Brain pericyte (primary cell): ENCODE measurements around the gene ADCY10.
A peak's percentile ranks its signal among the peaks of the same experiment; 100 is the strongest.
"Not testable (repeated sequence)": the region's sequence is repeated elsewhere in the genome, so short reads cannot be mapped to it uniquely, and the experiment has no call there.

Experiments
- DNase-seq: peaks from one replicate; pipeline ENCODE4 v3.0.0-alpha.2; 2012; ENCODE audit warnings: low read depth, low spot score

ADCY10 gene

DNA sequence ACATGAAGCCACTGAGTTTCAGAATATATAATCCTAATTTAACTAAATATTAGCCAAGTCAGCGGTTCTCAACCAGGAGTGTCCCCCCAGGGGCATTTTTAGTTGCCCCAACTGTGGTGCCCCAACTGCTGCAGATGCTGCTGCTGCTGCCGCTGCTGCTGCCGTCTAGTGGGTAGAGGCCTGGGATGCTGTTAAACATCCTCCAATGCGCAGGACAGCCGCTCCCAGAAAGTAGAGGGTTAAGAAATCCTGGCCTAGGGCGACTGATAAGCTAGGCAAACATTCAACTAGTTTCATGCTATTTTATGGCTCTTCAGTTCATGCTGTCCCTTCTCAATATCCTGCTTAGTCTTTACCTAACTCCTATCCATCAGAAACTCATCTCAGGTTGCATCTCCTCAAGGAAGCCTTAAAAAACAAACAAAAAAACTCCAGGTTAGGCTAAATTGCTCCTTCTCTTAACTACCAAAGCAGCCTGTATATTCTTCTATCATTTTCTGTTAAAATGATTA lies 12.6 kb upstream of the ADCY10 start:
- DNase-seq, result no peak

DNA sequence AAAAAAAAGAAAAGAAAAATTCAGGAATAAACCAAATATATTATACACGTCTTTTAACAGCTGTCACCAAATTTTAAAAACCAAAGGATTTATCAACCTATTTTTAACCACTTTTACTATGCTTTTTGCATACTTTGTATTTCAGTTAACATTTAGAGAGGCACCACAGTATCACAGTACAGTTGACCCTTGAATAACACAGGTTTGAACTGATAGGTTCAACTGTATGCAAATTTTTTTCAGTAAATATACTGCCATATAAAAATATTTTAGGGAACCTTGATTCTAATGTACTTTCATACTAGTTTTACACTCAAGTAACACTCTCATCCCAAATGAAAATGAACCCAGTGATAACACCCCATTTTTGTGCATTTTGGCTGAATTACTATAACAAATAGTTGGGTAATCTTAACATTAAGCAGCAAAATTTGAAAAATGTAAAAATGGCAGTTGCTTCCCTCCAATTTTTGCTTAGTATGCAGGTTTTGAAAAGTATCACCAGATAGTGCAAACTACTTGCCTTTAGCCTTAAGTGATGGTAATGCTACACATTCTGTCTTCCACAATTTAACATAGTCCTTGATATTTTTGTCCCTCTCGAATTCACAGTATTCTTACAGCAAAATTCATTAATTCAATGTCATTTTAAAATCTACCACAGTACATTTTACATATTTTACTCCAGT lies 10.8 kb upstream of the ADCY10 start:
- DNase-seq, result no peak

DNA sequence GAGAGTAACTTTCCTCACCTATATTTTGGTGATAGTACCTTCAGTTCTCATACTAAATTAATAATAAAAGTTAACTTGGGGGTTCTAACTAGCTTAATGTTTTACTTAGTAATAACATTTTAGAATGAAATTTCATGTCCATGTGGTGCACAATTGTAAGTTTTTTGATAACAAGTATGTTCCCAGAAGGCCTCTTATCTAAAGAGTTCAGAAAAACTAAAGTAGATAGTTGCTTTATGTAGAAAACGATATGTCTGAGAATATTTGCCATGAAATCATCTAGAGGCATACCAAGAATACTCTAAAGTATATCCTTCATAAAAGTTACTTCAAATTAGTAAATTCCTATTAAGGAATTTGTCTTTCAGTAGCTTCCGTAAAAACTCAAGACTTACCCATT lies 10.2 kb upstream of the ADCY10 start:
- DNase-seq, result no peak

DNA sequence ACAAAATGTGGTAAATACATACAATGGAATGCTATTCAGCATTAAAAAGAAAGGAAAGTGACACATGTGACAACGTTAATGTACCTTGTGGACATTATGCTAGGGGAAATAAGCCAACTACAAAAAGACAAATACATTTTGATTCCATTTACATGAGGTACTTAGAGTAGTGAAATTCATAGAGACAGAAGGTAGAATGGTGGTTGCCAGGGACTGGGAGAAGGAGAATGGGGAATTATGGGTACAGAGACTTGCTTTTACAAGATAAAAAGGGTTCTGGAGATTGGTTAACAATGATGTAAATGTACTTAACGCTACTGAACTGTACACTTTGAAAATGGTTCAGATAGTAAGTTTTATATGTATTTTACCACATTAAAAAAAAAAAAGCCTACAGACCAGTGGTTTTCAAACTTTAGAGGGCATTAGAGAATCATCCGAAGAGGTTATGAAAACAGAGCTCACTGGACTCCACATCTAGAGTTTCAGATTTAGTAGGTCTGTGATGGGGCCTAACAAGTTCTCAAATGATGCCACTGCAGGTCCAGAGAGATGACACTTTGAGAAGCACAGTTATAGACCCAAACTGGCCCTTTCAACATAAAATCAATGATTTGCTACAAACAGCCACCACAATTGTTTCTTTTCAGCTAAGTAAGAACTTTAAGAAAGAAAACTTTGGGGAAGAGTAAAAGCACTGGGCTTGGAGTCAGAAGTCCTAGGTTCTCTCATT lies 9.6 kb upstream of the ADCY10 start:
- no peak for DNase-seq

DNA sequence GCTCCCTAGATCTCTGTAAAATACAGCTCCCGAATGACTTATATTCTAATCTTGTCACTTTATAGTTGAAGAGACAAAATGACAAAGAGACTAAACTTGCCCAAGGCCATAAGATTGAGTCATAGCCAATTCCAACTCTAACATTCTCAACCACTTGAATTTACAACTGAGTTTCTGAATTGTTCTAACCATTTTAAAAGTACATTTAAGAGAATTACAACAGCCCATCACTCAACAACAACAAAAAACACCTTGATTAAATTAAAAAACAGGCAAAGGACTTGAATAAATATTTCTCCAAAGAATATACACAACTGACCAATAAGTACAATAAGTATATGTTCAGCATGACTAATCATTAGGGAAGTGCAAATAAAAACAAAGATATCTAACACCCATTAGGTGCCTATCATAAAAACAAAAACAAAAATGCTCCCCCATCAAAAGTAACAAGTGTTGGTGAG lies 8.7 kb upstream of the ADCY10 start:
- no peak for DNase-seq

DNA sequence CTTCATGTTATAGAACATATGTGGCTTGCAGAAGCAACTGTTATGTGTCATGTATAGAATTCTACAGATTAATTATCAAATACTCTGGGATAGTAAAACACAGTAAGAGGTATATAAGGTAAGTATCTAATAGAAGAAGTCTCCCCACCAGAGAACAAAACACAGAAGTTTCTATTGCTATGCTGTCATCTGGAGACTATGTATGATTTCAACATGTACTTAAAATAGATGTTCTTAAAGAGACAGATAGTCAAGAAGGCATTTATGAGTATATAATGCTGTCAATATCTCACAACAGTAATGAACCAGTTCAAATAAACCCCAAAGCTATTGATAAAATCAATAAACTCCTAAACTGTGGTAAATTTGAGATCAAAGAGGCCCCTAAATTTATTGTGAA lies 8.1 kb upstream of the ADCY10 start:
- no peak for DNase-seq

DNA sequence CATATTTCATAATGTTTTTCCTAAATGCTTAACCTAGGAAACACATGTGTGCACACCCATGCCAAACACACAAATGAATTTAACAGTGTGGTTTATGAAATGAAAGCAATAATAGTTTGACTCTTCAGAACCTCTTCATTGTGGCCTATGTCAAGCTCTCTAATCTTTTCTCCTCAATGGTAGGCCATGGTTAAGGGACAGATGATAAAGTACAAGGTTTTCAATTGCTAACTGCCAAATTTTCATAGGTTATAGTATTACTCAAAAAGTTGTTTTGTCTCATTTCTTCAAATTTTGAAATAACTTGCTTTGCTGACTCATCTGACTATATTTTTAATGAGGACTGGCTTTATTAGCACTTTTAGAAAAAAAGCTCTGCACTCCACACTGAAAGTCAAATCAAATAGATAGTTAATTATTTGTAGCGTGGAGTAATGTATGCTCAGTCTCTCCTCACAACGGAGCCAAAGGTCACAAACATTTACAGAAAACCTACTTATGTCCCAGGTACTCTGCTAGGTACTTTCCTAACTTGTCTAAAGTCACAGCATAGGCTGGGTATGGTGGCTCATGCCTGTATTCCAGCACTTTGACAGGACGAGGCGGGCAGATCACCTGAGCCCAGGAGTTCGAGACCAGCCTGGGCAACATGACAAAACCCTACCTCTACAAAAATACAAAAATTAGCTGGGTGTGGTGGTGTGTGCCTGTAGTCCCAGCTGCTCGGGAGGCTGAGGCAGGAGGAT lies 3.0 kb upstream of the ADCY10 start:
- no peak for DNase-seq

DNA sequence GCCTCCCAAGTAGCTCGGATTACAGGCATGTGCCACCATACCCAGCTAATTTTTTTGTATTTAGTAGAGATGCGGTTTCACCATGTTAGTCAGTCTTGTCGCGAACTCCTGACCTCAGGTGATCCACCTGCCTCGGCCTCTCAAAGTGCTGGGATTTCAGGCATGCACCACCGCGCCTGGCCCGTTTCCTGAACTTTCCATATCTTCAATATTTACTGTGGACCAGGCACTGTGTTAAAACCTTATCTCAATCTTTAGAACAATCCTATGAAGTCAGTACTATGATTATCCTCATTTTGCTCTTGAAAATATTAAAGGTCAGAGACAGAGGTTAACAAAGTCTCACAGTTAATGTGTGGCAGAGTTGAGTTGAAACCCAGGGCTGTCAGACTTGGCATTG lies 1.6 kb upstream of the ADCY10 start:
- DNase-seq, result no peak

DNA sequence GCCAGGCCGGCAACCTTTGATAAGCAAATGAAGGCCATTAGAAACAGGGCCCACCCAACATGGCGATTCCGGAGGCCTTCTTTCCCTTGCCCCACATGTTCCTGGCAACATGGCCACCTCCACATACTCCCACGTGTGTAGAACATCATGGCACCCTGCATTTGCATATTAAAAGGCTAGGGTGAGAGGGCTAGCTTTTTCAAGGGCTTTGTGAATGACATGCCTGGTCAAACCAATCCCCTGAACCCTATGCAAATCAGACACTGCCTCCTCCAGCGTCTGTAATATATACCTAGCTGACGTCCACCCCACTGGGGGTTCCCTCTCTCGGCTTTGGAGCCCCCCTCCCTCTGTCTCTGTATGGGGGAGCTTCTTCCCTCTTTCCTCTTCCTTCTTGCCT lies 1.6 kb downstream of the ADCY10 start:
- no peak for DNase-seq

DNA sequence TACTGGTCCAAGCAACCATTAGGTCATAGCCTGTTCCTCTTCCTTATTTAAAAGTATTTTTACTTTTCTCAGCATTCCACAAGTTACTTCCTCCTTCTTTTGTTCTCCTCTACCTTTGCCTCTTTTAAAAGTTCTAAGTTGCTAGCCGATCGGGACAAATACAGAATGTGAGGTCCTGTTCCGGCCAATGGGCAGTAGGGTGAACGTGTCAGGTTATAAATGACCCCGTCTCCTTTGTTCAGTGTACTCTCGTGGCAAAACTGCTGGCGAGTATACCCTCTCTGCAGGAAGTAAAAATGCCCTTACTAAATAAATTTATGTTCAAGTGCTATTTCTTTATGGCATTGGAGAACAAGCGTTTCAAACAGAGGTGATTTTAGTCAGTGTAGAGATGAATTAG lies 2.5 kb downstream of the ADCY10 start:
- DNase-seq, result no peak

DNA sequence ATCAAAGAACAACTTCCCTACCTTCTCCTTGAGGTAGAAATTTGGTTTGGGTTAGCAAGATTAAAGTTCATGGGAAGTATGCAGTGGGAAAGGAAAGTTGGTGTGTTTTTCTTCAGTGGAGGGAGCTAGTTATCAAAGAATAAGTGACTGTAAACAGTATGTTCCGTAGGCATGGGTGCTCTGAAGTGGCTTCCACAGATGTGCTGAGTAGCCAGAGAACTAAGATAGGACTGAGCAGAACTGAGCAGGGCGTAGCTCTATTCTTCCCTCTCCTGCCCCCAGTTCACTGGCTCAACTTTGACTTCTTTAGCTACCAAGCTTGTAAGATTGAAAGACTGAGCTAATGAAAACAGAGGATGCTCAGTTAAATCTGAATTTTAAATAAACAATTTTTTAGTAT lies 3.4 kb downstream of the ADCY10 start:
- no peak for DNase-seq

DNA sequence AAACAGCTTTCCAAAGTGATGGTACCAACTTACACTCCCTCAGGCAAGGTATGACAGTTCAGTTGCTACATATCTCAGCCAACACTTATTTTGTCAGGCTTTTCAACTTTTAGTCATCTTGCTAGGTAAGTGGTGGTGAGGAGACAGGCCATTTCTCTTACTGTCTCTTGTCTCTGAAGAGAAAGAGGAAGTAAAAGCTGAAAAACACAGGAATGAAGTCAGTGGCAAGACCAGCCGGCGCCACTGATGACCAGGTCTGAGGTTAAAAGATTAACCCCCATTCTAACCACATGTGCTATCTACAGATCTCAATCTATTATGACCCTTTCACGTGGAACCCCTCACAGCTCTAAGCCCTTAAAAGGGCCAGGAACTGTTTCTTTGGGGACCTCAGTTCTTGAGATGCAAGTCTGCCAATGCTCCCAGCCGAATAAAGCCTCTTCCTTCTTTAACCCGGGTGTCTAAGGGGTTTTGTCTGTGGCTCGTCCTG lies 4.2 kb downstream of the ADCY10 start:
- no peak for DNase-seq

DNA sequence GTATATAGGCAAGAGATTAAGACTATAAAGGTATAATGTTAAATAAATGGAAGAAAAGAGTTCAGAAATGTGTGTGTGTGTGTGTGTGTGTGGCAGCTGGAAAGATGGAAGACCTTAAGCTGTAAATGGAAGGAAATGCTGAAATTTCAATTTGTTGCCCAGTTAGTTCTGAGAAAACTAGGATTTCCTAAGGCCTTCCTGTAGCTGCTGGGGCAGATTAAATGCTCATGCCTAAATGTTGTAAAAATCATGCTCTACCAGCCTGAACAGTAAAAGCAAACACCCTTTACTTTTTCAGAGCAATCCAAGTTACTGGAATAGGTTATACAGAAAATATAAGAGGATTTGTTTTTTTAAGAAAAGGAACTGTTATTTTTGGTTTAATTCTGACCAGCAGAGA lies 8.3 kb downstream of the ADCY10 start:
- no peak for DNase-seq

DNA sequence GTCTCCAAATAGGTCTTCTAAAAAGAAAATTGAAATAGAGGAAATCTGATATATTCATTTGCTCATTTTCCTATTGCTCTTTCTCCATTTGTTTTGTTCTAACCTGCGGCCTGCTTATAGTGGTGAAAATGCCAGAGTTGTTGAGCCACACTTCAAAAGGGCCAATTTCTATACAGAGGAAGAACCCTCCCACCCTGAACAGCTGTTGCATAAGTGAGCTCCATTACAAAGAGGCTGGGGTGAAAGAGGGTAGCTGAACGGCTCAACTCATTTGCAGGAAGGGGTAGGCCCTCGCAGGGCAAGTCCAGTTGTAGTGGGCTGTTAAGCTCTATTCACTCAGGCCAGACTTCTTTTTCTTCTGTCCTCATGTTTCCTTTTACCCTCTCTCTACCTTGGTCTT lies 8.8 kb downstream of the ADCY10 start:
- no peak for DNase-seq

DNA sequence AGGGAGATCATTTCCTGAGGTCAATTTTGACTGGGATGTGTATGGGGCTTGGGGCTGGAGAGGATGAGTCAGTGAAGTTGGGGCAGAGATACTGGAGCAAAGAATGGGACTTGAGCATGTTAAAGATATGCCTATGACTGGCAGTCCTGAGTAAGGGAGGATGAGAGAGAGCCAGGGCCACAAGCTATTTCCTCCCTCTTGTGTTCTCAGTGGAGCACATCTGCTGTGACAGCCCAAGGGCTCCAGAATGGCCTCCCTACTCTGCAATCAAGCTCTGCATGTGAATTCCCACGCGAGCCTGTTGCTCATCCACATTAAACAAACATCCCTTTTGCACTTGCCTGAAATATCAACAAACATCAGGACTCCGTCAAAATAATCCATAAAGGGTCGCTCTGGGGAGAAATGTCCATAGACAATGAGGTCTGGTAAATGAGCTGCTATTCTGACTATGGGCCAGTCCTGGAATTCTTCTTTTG lies 9.2 kb downstream of the ADCY10 start:
- DNase-seq, result peak; percentile 47

DNA sequence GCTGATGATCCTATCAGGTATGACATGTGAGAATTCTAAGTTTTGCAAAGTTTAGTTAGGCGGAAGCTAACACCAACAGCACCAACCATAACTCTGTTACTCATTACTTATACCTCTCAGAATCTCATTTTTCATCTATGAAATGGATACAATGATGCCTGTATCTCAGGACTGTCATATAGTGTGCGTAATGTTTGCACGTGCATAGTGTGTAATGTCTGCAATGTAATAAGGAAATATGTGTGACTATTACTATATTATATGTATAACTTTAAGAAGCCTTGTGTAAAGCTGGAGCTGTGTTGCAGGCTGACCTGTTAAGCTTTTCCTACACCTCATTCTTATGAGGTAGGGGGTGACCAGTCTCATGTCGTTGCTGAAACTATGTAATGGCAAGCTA lies 13.0 kb downstream of the ADCY10 start:
- DNase-seq, result no peak

DNA sequence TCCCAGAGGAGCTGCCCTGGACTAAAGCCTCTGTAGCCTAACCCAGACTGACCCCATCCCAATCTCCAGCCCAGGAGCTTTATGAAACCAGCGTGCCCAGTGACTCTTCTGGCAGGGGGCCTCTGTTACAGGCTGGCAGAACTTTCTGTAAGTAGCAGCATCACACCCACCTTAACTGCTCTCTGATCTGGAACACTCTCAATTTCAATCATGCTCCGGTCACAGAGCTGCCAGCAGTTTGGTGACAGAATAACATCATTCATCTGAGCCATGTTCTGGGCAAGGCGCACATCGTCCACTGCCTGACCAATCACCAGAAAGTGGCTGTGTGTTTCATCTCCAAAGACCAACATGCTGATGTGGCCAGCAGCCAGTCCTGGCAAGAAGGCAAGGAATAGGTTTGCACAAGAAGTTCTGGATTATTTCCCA lies 14.7 kb downstream of the ADCY10 start:
- no peak for DNase-seq

DNA sequence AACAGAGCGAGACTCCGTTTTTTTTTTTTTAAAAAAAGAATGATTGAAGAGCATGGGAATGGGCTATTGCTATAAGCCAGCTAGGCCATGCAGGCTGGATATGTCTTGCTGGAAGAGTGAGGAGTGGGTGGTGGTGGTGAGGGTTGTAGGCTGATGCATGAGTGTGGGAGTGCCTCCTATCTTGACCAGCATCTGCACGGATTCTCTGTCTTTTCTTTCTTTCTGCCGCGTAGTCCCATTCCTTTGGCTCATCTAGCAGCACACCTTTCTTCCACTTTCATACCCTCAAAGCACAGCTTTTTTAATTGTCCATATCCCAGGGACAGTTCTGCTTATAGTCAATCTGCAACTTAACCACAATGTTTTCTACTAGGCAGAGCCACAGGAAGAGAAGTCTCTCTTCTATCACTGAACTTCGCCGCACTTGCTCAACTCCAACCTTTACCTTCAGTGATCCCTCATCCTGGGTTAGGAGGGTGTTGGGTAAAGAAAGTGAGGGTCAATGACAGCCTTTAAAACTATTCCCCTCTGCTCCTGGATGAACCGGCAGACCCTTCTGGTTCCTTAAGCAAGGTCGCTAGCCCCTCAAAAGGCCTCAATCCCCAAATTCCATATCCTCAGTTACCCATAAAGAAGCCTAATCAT lies 15.2 kb downstream of the ADCY10 start:
- no peak for DNase-seq

DNA sequence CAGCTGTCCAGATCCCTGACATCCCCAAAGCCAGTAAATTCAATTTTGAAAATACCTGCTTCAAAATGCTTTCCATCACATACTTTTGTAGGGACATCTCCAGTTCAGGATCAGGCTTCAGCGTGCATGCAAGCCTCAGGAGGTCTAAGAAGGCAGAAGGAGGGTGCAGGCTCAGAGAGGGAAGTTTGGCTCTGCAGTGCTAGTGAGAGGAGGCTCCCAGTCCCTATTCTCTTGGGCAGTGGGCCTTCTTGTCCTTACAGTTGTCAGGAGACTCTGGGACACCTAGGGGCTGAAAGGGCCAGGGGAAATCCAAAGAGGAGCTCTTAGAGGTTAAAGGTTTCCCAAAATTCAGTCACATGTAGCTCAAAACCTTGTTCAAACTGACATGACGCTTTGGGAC lies 20.1 kb downstream of the ADCY10 start:
- no peak for DNase-seq

DNA sequence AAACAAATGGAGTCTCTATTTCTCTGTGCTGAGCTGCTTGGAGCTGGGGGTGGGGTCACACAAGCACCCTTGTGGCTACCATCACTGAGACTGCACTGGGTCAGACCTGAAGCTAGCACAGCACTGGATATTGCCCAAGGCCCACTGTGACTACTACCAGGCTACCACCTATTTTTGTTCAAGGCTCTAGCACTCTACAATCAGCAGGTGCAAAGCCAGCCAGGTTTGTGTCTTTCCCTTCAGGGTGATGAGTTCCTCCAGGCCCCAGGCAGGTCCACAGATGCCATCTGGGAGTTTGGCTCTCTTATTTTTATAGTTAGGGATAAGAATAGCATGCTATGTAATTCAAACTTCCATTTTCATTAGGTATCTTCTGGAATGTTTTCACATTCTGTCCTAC lies 23.5 kb downstream of the ADCY10 start:
- no peak for DNase-seq

DNA sequence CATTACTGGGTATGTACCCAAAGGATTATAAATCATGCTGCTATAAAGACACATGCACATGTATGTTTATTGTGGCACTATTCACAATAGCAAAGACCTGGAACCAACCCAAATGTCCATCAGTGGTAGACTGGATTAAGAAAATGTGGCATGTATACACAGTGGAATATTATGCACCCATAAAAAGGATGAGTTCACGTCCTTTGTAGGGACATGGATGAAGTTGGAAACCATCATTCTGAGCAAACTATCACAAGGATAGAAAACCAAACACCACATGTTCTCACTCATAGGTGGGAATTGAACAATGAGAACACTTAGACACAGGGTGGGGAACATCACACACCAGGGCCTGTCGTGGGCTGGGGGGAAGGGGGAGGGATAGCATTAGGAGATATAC lies 26.7 kb downstream of the ADCY10 start:
- not testable (repeated sequence) for DNase-seq

DNA sequence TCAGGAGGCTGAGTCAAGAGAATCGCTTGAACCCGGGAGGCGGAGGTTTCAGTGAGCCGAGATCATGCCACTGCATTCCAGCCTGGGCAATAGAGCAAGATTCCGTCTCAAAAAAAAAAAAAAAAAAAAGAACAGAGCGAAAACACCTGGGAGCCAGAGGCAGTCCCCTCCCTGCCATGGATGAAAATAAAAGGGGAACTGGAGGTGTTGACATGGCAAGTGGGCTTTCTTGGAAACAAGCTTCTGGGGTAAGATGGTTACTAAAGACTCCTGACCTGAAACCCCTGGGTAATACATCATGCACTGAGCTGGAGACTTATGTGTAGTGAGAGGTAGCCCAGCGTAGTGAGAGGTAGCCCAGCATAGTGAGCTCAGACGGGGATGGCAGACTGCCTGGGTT lies 31.6 kb downstream of the ADCY10 start:
- DNase-seq, result no peak
